IPS-11a (cell line): ENCODE measurements around the gene HS2ST1.
"Not testable (repeated sequence)": the region's sequence is repeated elsewhere in the genome, so short reads cannot be mapped to it uniquely, and the experiment has no call there.

Experiments
- H3K4me3 ChIP-seq: one replicate; pipeline ENCODE4 v1.5.1; 2013; ENCODE audit warnings: low read depth, low read length, control low read depth

HS2ST1 gene

GRCh38 chr1:87056974-87057373 is 142.5 kb downstream of the HS2ST1 start:
- H3K4me3 ChIP-seq = no peak overlapping the region

- no peak overlapping the region for H3K4me3 ChIP-seq
Measured at GRCh38 chr1:87058343-87058649, 143.9 kb downstream of the HS2ST1 start.

GRCh38 chr1:87061742-87062156 is 147.3 kb downstream of the HS2ST1 start:
- H3K4me3 ChIP-seq = no peak overlapping the region

GRCh38 chr1:87062687-87063086 is 148.3 kb downstream of the HS2ST1 start:
- H3K4me3 ChIP-seq = no peak overlapping the region

GRCh38 chr1:87064309-87064708 is 149.9 kb downstream of the HS2ST1 start:
- no peak overlapping the region for H3K4me3 ChIP-seq

GRCh38 chr1:87064986-87065385 is 150.6 kb downstream of the HS2ST1 start:
- no peak overlapping the region for H3K4me3 ChIP-seq

GRCh38 chr1:87066708-87067107 is 152.3 kb downstream of the HS2ST1 start:
- not testable (repeated sequence) for H3K4me3 ChIP-seq

- no peak overlapping the region for H3K4me3 ChIP-seq
Measured at GRCh38 chr1:87072411-87072810, 158.0 kb downstream of the HS2ST1 start.

- H3K4me3 ChIP-seq = no peak overlapping the region
Measured at GRCh38 chr1:87072904-87073303, 158.5 kb downstream of the HS2ST1 start.

- H3K4me3 ChIP-seq = no peak overlapping the region
Measured at GRCh38 chr1:87074001-87074795, 159.8 kb downstream of the HS2ST1 start.

- H3K4me3 ChIP-seq = no peak overlapping the region
Measured at GRCh38 chr1:87077959-87078639, 163.7 kb downstream of the HS2ST1 start.

- H3K4me3 ChIP-seq = no peak overlapping the region
Measured at GRCh38 chr1:87084244-87084836, 169.9 kb downstream of the HS2ST1 start.

GRCh38 chr1:87086120-87086519 is 171.7 kb downstream of the HS2ST1 start:
- no peak overlapping the region for H3K4me3 ChIP-seq

GRCh38 chr1:87089070-87089736 is 174.8 kb downstream of the HS2ST1 start:
- no peak overlapping the region for H3K4me3 ChIP-seq

- no peak overlapping the region for H3K4me3 ChIP-seq
Measured at GRCh38 chr1:87089823-87090222, 175.4 kb downstream of the HS2ST1 start.

GRCh38 chr1:87091425-87091824 is 177.0 kb downstream of the HS2ST1 start:
- no peak overlapping the region for H3K4me3 ChIP-seq

GRCh38 chr1:87092846-87093245 is 178.4 kb downstream of the HS2ST1 start:
- H3K4me3 ChIP-seq = no peak overlapping the region

- no peak overlapping the region for H3K4me3 ChIP-seq
Measured at GRCh38 chr1:87093286-87093685, 178.9 kb downstream of the HS2ST1 start.

GRCh38 chr1:87094238-87094637 is 179.8 kb downstream of the HS2ST1 start:
- no peak overlapping the region for H3K4me3 ChIP-seq

GRCh38 chr1:87100271-87100670 is 185.8 kb downstream of the HS2ST1 start:
- H3K4me3 ChIP-seq = no peak overlapping the region

GRCh38 chr1:87103074-87103473 is 188.6 kb downstream of the HS2ST1 start:
- no peak overlapping the region for H3K4me3 ChIP-seq

- H3K4me3 ChIP-seq = no peak overlapping the region
Measured at GRCh38 chr1:87104140-87104539, 189.7 kb downstream of the HS2ST1 start.
